HG03097 (cell line): ENCODE data around the gene ARHGAP31.

Source experiments
- ATAC-seq: cut with Tn5 transposase; IDR thresholded peaks from one replicate; pipeline ENCODE4 v1.9.1; 2021; ENCODE audit not compliant: unreplicated experiment, low FRiP score

ARHGAP31 gene

GRCh38 chr3:119420196-119420595 is 126.0 kb downstream of the ARHGAP31 start:
- no peak for ATAC-seq

DNA sequence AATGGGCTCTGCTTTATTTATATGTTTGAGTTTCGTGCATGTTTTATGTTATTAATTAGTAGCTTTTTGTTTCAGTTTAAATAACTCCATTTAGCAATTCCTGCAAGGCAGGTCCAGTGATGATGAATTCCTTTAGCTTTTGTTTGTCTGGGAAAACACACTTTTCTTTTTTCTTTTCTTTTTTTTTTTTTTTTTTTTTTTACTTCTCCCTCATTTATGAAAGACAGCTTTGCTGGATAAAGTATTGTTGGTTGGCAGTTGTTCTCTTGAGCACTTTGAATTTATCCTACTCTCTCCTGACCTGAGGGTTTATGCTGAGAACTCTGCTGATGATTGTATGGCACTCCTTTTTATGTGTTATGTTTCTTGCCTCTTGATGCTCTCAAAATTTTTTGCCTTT is 133.5 kb downstream of the ARHGAP31 start:
- no peak for ATAC-seq

DNA sequence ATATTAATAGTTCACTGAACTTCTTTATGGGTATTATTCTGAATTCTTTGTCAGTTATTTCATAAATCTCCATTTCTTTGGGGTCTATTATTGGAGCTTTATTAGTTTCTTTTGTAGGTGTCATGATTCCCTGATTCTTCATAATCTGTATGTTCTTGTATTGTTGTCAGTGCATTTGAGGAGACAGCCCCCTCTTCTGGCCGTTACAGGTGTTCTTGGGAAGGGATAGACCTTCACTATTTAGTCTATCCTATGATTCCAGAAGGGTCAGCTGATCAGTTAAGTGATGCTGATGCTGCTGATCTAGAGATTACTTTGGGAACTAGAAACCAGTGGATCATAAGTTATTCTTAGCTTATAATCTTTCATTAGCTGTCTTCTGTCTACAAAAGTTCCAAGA is 134.4 kb downstream of the ARHGAP31 start:
- ATAC-seq = no peak

DNA sequence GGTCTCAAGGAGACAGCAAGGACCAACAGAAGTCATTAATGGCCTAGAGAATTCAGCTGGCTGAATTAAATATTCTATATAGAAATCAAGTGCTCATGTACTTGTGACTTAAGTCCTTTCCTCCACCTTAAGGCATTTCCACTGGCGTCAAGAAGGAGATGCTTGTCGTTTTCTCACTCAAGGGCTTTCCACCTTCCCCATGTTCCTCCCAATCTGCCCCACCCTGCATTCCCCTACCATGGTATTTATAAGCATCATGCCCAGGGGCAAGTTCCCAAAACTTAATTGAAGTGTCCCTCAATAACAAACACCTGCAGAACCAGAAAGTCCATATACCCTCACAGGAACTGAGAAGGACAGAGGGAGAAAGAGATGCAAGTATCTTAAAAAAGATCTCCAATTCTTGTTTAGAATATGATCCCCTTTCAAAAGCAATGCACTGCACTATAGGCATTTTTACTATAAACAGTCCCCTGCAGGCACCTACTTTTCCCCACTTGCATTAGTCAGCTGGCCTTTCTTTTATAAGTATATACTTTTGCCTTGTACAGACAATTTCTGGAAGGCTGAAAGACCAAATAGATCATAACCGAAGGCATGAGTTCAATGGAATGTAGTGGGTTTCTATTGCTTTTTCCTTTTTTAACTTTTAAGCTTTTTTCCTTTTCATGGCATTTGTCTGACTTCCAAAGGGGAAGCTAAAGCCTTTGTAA is 139.6 kb downstream of the ARHGAP31 start:
- no peak for ATAC-seq

DNA sequence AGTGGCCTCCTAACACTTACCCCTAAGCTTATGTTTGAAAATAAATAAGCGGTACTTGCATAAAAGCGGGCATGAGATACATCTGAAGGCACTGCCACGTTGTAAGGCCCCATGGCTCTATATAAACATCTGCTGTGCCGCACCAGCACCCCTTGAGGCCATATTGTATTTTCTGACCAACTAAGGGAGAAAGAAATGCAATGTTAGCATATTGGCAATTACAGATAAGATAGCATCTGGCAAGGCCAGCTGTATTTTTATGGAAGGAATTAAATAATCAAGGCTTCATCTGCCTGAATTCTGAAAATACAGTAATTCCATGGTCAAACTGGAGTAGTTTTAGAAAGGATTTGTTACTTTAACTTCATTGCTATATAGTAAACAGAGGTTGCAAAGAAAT is 140.5 kb downstream of the ARHGAP31 start:
- ATAC-seq = no peak

DNA sequence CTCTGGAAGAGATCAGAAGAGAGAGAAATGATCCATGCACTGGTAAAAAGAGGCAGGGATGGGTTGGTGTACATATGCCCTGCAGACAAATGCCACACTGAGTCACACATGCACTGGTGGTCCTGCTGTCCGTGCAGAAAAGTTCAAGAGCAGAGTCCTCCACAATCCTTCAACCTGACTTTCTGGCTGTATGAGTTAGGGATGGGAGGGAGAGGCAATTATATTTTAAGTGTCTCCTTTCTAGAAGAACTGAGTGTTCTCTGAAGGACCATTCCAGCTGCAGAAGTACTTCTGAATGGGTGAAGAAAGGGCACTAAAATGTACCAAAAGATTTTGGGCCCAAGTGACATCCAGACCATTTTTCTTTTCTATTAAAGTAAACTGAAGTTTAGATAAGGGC is 142.8 kb downstream of the ARHGAP31 start:
- ATAC-seq = no peak

DNA sequence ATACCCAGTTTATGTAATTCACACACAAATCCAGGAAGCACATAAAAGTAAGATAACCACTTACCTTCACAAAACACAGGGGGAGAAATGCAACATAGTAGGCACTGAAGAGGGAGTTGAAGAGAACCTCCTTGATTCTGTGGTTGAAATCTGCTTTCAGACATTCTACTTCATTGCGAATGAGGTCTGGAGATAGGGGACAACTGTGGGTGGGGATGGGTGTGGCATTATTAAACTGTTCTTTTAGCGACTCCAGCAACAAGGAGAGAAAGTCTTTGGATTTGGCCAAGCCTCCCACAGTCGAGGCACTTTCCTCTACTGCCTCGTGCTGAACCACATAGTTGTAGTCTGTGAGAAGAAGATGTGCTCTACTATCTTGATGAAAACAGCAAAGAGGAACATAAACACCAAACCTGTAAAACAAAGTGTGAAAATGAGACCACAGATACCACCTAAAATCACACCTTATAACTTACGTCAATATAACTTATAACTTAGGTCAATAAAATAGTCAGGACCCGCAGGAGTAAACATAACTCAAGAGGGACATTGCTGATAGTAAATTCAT is 143.6 kb downstream of the ARHGAP31 start:
- no peak for ATAC-seq

DNA sequence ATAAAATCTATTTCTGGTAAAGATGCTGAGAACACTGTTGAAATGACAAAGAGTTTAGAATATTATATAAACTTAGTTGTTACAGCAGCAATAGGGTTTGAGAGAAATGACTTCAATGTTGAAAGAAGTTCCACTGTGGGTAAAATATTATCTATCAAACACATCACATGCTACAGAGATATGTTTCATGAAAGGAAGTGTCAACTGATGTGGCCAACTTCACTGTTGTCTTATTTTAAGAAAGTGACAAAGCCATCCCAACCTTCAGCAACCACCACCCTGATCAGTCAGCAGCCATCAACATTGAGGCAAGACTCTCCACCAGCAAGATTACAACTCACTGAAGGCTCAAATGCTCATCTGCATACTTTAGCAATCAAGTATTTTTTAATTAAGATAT is 149.0 kb downstream of the ARHGAP31 start:
- no peak for ATAC-seq

DNA sequence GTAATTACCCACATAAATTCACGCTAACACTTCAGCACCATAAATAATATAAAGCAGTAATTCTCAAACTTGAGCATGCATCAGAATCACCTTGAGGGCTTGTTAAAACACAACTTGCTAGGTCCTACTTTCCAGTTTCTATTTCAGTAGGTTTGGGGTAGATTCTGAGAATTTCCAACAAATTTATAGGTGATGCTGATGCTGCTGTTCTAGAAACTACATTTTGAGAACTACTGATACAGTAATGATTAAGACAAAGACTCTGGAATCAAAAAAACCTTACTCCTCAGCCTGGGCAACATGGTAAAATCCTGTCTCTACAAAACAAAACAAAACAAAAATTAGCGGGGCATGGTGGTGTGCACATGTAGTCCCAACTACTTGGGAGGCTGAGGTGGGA is 150.4 kb downstream of the ARHGAP31 start:
- ATAC-seq = no peak

GRCh38 chr3:119453822-119454221 is 159.6 kb downstream of the ARHGAP31 start:
- no peak for ATAC-seq

- ATAC-seq = no peak
These were observed 162.3 kb downstream of the ARHGAP31 start for GRCh38 chr3:119456469-119456868.

- no peak for ATAC-seq
These were observed 163.1 kb downstream of the ARHGAP31 start for GRCh38 chr3:119457246-119457645.

GRCh38 chr3:119463171-119464169 is 169.3 kb downstream of the ARHGAP31 start, which contains the start of gene TMEM39A:
TSS of gene TMEM39A (minus strand) at chr3:119463615. CDS start at chr3:119462074, 1,541 bp downstream.
- peak; percentile 95 for ATAC-seq

GRCh38 chr3:119468041-119468440 is 173.9 kb downstream of the ARHGAP31 start:
- ATAC-seq = no peak

DNA sequence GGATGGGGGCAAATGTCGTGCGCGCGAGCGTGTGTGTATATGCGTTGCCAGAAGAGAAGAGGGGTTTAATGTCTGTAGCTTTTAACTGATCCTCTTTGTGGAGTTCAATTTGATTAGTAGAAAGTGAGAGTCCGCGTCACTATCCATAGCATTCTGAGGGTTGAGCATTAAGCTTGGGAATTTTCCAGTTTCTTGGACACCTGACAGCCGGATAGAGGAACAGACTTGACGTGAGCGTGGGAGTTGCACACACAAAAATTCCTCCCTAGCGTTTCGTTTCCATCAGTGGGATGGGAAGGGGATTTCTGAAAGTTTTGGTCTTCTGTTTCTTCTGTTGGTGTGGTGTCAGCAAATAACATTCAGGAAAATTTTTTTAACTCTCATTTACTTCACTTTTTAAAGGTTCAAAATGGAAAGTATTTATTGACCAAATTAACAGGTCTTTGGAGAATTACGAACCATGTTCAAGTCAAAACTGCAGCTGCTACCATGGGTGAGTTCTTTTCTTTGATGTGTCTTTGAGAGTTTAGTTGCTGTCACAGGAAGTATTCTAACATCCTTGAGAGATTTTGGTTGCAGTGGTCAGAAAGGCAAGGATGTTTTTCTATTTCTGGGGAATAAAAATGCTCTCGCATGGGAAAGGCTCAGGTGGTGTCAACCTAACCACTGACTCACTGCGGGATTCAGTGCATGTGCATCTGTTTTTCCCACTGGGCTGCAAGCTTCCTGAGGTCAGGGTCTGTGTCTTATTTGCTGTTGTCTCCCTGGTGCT is 175.4 kb downstream of the ARHGAP31 start:
- no peak for ATAC-seq
